WI38 (cell line): ENCODE results near the gene SNX25.
"Not testable (repeated sequence)": the region's sequence is repeated elsewhere in the genome, so short reads cannot be mapped to it uniquely, and the experiment has no call there.

Experiments used
- H3K4me3 ChIP-seq: 2 replicates; pipeline ENCODE4 v1.5.1; 2011; ENCODE audit warnings: low read depth, mild to moderate bottlenecking, control low read depth, low read length
- CTCF ChIP-seq: IDR thresholded peaks from 2 replicates; pipeline ENCODE4 v1.5.1; 2012; ENCODE audit warnings: low read depth, mild to moderate bottlenecking, control low read depth, low read length

Gene SNX25

GRCh38 chr4:185186769-185187168 is 22.6 kb upstream of the SNX25 start:
- no peak for TF ChIP-seq CTCF
- H3K4me3 ChIP-seq: no peak overlapping the region

DNA sequence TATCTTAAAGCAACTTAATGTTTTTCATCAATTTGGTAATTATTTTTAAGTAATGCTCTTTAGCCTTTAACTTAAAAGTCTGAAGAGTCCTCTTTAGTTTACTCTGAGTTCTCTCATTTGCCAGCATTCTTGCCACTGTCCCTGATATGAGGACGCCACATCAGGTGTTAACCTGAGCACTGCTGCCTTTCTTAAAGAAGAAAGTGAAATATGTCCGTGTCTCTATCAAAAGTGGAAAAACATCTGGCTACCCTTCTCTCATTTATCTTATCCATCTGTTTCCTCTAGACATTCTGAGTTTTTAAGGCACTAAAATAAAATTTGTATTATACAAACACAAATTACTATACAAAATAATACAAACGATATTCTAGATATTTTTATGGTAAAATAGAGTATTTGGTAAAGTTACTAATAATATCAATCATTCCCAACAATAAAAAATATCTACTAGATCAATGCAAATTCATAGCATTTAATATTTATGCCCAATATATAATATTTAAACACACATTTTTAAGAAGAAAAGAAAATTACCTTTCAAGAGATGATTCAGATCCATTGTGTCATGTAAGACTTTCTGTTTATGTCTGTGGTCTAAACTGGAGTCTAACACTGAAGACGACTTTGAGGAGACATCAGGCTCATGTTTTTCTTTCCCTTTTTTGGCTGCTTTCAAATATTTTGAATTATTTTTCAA is 19.6 kb upstream of the SNX25 start:
- no peak overlapping the region for H3K4me3 ChIP-seq
- TF ChIP-seq CTCF: no peak

DNA sequence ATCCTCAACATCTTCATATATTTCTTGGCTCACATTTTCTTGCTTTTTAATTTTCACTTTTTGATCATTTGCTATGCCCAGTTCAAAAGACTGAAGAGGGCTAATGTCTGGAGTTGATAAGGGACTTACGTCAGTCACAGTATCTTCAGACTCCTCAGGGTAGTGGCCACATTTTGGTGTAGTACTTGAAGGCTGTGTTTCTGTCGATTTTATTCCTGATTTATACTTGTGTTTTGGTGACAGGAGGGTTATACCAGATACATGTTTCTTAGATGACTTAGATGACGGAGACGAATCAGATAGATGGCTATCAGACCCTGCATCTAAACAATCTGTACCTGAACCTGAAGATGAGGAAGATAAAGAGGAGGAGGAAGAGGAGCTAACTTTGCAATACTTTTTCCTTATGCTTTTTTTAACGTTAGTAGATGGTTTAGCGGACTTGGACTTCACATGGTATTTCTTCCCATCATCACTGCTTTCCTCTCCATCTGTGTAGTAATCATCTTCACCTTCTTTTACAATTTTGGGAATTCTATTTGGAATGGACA is 19.0 kb upstream of the SNX25 start:
- no peak overlapping the region for H3K4me3 ChIP-seq
- no peak for TF ChIP-seq CTCF

DNA sequence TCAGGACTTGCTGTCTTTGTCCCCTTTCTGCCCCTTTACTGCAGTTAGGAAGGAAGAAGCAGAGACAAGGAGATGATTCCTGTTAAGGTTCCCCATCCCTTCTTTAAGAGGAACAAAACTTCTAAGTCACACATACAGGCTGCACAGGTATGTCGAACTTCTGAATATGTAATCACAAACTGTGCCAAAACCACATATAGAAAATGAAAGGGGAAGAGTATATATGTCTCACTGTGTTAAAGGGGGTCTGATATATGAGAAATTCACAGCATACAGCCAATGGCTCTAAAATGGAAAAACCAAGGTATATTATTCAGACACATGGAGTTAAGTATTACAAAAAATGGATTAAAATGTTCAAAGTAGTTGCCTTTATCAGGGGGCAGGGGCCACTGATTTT is 17.3 kb upstream of the SNX25 start:
- TF ChIP-seq CTCF: no peak

GRCh38 chr4:185194924-185195888 is 14.2 kb upstream of the SNX25 start:
- TF ChIP-seq CTCF: no peak
- H3K4me3 ChIP-seq: no peak overlapping the region

More for the DNA sequence above, 17.3 kb upstream of the SNX25 start:
- no peak overlapping the region for H3K4me3 ChIP-seq

GRCh38 chr4:185196437-185196836 is 13.0 kb upstream of the SNX25 start:
- H3K4me3 ChIP-seq: no peak overlapping the region
- TF ChIP-seq CTCF: no peak

DNA sequence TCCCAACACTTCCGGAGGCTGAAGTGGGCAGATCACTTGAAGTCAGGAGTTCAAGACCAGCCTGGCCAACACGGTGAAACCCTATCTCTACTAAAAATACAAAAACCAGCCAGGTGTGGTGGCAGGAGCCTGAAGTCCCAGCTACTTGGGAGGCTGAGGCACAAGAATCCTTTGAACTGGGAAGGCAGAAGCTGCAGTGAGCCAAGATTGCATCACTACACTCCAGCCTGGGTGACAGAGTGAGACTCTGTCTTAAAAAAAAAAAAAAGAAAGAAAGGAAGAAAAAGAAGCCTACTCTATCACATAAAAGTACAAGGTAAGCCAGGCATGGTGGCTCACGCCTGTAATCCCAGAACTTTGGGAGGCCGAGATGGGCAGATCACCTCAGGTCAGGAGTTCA is 11.2 kb upstream of the SNX25 start:
- H3K4me3 ChIP-seq: not testable (repeated sequence)
